PC-9 (cell line): ENCODE measurements around the gene PRAMEF7. TPM values are rescaled to one million over a fixed set of nuclear protein-coding genes. Genes with fewer than 3 reads are reported as not detected.
"Not testable (repeated sequence)": the region's sequence is repeated elsewhere in the genome, so short reads cannot be mapped to it uniquely, and the experiment has no call there.

Source experiments
- BruUV-seq: library from RNA; stranded (reverse); fragments of 400-500 nt; replicated peaks from 2 replicates; lab custom pipeline; 2021; lab: Mats Ljungman, UMichigan
- CTCF ChIA-PET: fragments of 300-600 bp; sonication (Branson Sonifier 250); formaldehyde crosslinking; loops from one replicate; lab custom pipeline; 2022; ENCODE audit warnings: antibody characterized with exemption; lab: Charles Lee
- POLR2A ChIA-PET: fragments of 300-600 bp; sonication (Branson Sonifier 250); formaldehyde crosslinking; loops from one replicate; lab custom pipeline; 2022; ENCODE audit warnings: antibody characterized with exemption; ENCODE audit not compliant: unreplicated experiment; lab: Charles Lee
- DNase-seq, 2 experiments: peaks; one replicate each; pipeline versions ENCODE4 v3.0.0 to v3.0.0-alpha.2; 2015 to 2022; ENCODE audit warnings: mixed read lengths in 1 of 2
- H2AFZ ChIP-seq: fragments of 200-600 bp; sonication (generic); 2 replicates; pipeline ENCODE4 v1.8.1; 2017; ENCODE audit warnings: antibody characterized with exemption
- H3F3A ChIP-seq: fragments of 200-600 bp; sonication (generic); 2 replicates; pipeline ENCODE4 v1.8.1; 2017; ENCODE audit warnings: antibody characterized with exemption, mild to moderate bottlenecking, low read depth; ENCODE audit not compliant: insufficient read depth
- H3K27ac ChIP-seq: fragments of 200-600 bp; sonication (generic); 2 replicates; pipeline ENCODE4 v1.6.1; 2016; ENCODE audit warnings: mixed run types
- H3K27me3 ChIP-seq: fragments of 200-600 bp; sonication (generic); 2 replicates; pipeline ENCODE4 v1.6.1; 2016; ENCODE audit warnings: low read depth, mixed run types; ENCODE audit not compliant: insufficient read depth
- H3K36me3 ChIP-seq: fragments of 200-600 bp; sonication (generic); 2 replicates; pipeline ENCODE4 v1.6.1; 2016; ENCODE audit warnings: low read depth, mixed run types
- H3K4me1 ChIP-seq: fragments of 200-600 bp; sonication (generic); replicated peaks from 2 replicates; pipeline ENCODE4 v1.6.1; 2016; ENCODE audit warnings: mixed run types; ENCODE audit not compliant: insufficient read depth
- H3K4me2 ChIP-seq: fragments of 200-600 bp; sonication (generic); 2 replicates; pipeline ENCODE4 v1.6.1; 2017; ENCODE audit warnings: mixed run types
- H3K4me3 ChIP-seq: fragments of 200-600 bp; sonication (generic); 2 replicates; pipeline ENCODE4 v1.6.1; 2016; ENCODE audit warnings: mixed run types
- H3K79me2 ChIP-seq: fragments of 200-600 bp; sonication (generic); 2 replicates; pipeline ENCODE4 v1.6.1; 2017; ENCODE audit warnings: low read depth, mixed run types
- H3K9me2 ChIP-seq: fragments of 200-600 bp; sonication (generic); 2 replicates; pipeline ENCODE4 v1.8.1; 2017; ENCODE audit warnings: mild to moderate bottlenecking; ENCODE audit not compliant: insufficient read depth
- H3K9me3 ChIP-seq: fragments of 200-600 bp; sonication (generic); 2 replicates; pipeline ENCODE4 v1.8.1; 2016; ENCODE audit warnings: low read depth; ENCODE audit not compliant: insufficient read depth
- H4K20me1 ChIP-seq: fragments of 200-600 bp; sonication (generic); 2 replicates; pipeline ENCODE4 v1.8.1; 2017; ENCODE audit not compliant: insufficient read depth
- intact Hi-C: fragments of 100-400 bp; cut with micrococcal nuclease; formaldehyde crosslinking; loops from one replicate; pipeline ENCODE4 v1.10.0; 2022; ENCODE audit not compliant: unreplicated experiment
- total RNA-seq: library from RNA; stranded (reverse); gene quantifications from 2 replicates; pipeline ENCODE4 v1.2.3, GENCODE V29; 2021

The PRAMEF7 gene
- total RNA-seq, 1 experiment from 2014 or later: not detected

GRCh38 chr1:12924368-12924767 lies 8.0 kb downstream of the PRAMEF7 start:
- H3K27me3 ChIP-seq, H3K9me3 ChIP-seq, intact Hi-C loops, CTCF ChIA-PET, H3K9me2 ChIP-seq, H3K4me1 ChIP-seq, H3K4me2 ChIP-seq, H3F3A ChIP-seq, H2AFZ ChIP-seq, H4K20me1 ChIP-seq, DNase-seq, POLR2A ChIA-PET, H3K79me2 ChIP-seq, H3K4me3 ChIP-seq, BruUV-seq, H3K27ac ChIP-seq, H3K36me3 ChIP-seq: not testable (repeated sequence)

DNA sequence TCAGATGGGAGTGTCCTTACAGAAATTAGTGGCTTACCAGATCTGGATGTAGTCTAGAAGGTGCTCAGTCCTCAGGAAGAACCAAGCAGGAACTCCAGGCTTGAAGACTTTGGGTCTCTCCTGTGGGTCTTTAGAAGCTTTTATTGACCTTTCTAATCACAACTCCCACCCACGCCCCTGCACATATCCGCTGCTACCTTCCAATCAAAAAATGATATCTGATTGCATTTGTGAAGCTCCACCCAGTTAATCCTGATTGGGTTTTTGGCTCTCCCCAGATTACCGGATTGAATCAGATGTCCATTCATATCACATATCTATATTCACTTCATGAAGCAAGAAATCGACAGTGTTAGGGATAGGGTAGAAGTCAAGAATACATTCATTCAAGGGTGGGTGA lies 31.1 kb downstream of the PRAMEF7 start, which contains the start of gene PRAMEF6:
PRAMEF6 (minus strand) TSS at position 101 of the 400 bp plus-strand sequence. CDS start 5,062 bp downstream, outside the sequence.
- H3K36me3 ChIP-seq, H2AFZ ChIP-seq, H3K4me1 ChIP-seq, BruUV-seq, intact Hi-C loops, H3F3A ChIP-seq, H3K79me2 ChIP-seq, CTCF ChIA-PET, H3K27ac ChIP-seq, H4K20me1 ChIP-seq, H3K4me3 ChIP-seq, H3K4me2 ChIP-seq, DNase-seq, H3K9me2 ChIP-seq, H3K27me3 ChIP-seq, POLR2A ChIA-PET, H3K9me3 ChIP-seq: not testable (repeated sequence)

Other genes with a start within 250 kb of the PRAMEF7 start
- not detected in 2 replicates for gene AADACL3, start 200.5 kb upstream of the PRAMEF7 start, total RNA-seq
- not detected in 2 replicates for gene CFAP107, start 170.4 kb upstream of the PRAMEF7 start, total RNA-seq
- gene PRAMEF12, start 142.9 kb upstream of the PRAMEF7 start, total RNA-seq: not detected in 2 replicates
- not detected in 2 replicates for gene PRAMEF1, start 125.2 kb upstream of the PRAMEF7 start, total RNA-seq
- gene PRAMEF11, start 85.2 kb upstream of the PRAMEF7 start, total RNA-seq: not detected in 2 replicates
- gene HNRNPCL1, start 67.9 kb upstream of the PRAMEF7 start, total RNA-seq: not detected in 2 replicates
- not detected in 2 replicates for gene PRAMEF2, start 59.5 kb upstream of the PRAMEF7 start, total RNA-seq
- not detected in 2 replicates for gene PRAMEF4, start 30.4 kb upstream of the PRAMEF7 start, total RNA-seq
- gene PRAMEF10, start 18.3 kb upstream of the PRAMEF7 start, total RNA-seq: not detected in 2 replicates
- not detected in 2 replicates for gene PRAMEF6, start 31.0 kb downstream of the PRAMEF7 start, total RNA-seq
- not detected in 2 replicates for gene PRAMEF27, start 140.0 kb downstream of the PRAMEF7 start, total RNA-seq
- gene HNRNPCL3, start 144.2 kb downstream of the PRAMEF7 start, total RNA-seq: not detected in 2 replicates
- gene PRAMEF25, start 154.2 kb downstream of the PRAMEF7 start, total RNA-seq: not detected in 2 replicates
- gene HNRNPCL2, start 200.2 kb downstream of the PRAMEF7 start, total RNA-seq: not detected in 2 replicates
- not detected in 2 replicates for gene PRAMEF26, start 239.4 kb downstream of the PRAMEF7 start, total RNA-seq
- not detected in 2 replicates for gene HNRNPCL4, start 249.0 kb downstream of the PRAMEF7 start, total RNA-seq